Measurements from ENCODE around the gene EPHA4.

DNA sequence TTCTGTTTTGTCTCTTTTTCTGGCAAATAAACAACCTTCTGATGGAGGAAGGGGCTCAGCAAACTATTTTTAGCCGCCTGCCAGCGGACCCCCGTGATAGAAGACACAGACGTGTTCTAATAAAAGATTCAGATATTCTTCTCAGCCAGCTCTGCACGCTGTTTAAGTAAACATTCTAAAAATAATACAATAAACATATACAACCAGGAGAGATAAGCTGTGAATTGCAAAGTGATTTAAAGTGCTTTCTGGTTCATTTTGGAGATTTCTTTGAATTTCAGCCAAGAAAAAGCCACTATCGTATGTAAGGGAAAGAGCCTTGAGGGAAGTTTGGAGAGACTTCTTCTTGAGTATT, 201.3 kb downstream of the EPHA4 start:
- no peak for TF ChIP-seq TAF1 (IDR thresholded peaks at IDR 0.05; ENCODE audit: low read depth, low read length)
- no peak for TF ChIP-seq POLR2AphosphoS5 (IDR thresholded peaks at IDR 0.05; ENCODE audit: low read depth, low read length)
- no peak for TF ChIP-seq POLR2A (IDR thresholded peaks at IDR 0.05; ENCODE audit: low read depth, low read length)
